IPS-18c (cell line): ENCODE results near the gene MUS81.
A peak's percentile ranks its signal among the peaks of the same experiment; 100 is the strongest.
"Not testable (repeated sequence)": the region's sequence is repeated elsewhere in the genome, so short reads cannot be mapped to it uniquely, and the experiment has no call there.

Experiments used
- H3K4me3 ChIP-seq: 2 replicates; pipeline ENCODE4 v1.7.0; 2013; ENCODE audit warnings: low read depth, mild to moderate bottlenecking, low read length, moderate library complexity; ENCODE audit not compliant: insufficient read depth
- H3K9me3 ChIP-seq: one replicate; pipeline ENCODE4 v1.6.1; 2013; ENCODE audit warnings: mild to moderate bottlenecking, low read length, moderate library complexity; ENCODE audit not compliant: control insufficient read depth, insufficient read depth

Gene MUS81

DNA sequence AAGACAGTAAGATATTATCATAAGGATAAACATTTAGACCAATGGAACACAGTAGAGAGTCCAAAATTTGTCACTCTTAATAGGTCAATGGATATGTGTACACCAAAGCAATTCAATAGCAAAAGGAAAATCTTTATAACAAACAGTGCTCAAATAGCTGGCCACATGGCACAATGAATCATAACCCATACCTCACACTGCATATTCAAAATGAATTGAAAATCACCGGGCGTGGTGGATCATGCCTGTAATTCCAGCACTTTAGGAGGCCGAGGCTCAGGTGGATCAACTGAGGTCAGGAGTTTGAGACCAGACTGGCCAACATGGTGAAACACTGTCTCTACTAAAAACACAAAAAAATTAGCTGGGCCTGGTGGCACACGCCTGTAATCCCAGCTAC lies 18.1 kb upstream of the MUS81 start:
- Histone ChIP-seq H3K9me3 (no peaks in the 10 kb centered on the region), H3K4me3 (no peak overlapping the region)

DNA sequence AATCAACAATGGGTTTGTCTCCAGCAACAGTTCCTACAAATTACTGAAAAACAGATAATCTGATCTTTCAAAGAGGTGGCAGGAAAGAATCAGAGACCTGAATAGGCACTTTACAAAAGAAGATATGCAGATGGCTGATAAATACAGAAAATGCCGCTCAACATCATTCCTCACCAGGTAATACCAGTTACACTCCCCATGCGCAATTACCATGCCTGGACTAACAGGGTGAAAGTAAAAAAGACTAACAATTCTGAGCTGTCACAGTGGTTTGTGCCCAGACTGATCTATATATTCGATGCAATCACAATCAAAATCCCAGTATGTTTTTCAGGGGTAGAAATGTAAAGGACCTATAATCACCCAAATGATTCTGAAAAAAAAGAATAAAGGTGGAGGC lies 16.4 kb upstream of the MUS81 start:
- H3K9me3 ChIP-seq, result no peaks in the 10 kb centered on the region
- H3K4me3 ChIP-seq, result no peak overlapping the region

- Histone ChIP-seq H3K4me3 (no peak overlapping the region), H3K9me3 (no peaks in the 10 kb centered on the region)
Observed at GRCh38 chr11:65844231-65844872, 15.9 kb upstream of the MUS81 start.

DNA sequence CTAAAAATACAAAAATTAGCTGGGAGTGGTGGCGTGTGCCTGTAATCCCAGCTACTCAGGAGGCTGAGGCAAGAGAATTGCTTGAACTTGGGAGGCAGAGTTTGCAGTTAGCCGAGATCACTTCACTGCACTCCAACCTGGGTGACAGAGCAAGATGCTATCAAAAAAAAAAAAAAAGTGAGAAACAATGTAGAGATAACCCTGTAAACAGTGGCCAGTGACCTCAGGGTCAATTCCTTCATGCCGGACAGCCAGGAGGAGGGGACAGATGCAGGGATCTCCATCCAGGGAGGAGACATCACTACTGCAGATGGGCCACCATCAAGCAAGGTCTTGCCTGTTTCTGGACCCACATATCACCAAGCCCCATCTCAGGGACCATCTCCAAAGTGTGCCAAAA lies 12.5 kb upstream of the MUS81 start:
- H3K4me3 ChIP-seq, result no peak overlapping the region

GRCh38 chr11:65848693-65849092 lies 11.5 kb upstream of the MUS81 start:
- H3K4me3 ChIP-seq, H3K9me3 ChIP-seq: not testable (repeated sequence)

More for the DNA sequence above, 12.5 kb upstream of the MUS81 start:
- no peaks in the 10 kb centered on the region for H3K9me3 ChIP-seq

GRCh38 chr11:65849366-65849765 lies 10.9 kb upstream of the MUS81 start:
- Histone ChIP-seq H3K9me3 (no peaks in the 10 kb centered on the region), H3K4me3 (no peak overlapping the region)

DNA sequence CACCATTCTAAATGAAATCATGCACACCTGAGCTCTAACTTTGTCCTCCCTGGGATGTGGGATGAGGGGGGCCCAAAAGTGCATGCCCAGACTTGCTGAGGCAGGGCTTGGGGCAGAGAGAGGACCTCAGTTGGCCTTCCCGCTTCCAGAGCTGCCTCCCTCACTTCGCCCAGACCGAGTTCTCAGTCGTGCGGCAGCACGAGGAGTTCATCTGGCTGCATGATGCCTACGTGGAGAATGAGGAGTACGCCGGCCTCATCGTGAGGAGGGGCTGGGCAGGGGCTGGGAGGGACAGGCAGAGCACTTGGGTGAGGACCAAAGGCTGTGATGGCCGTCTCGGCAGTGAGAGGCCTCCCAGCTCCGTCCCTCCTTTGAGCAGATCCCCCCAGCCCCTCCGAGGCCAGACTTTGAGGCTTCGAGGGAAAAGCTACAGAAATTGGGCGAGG lies 10.4 kb upstream of the MUS81 start:
- no peak overlapping the region for H3K4me3 ChIP-seq
- no peaks in the 10 kb centered on the region for H3K9me3 ChIP-seq

DNA sequence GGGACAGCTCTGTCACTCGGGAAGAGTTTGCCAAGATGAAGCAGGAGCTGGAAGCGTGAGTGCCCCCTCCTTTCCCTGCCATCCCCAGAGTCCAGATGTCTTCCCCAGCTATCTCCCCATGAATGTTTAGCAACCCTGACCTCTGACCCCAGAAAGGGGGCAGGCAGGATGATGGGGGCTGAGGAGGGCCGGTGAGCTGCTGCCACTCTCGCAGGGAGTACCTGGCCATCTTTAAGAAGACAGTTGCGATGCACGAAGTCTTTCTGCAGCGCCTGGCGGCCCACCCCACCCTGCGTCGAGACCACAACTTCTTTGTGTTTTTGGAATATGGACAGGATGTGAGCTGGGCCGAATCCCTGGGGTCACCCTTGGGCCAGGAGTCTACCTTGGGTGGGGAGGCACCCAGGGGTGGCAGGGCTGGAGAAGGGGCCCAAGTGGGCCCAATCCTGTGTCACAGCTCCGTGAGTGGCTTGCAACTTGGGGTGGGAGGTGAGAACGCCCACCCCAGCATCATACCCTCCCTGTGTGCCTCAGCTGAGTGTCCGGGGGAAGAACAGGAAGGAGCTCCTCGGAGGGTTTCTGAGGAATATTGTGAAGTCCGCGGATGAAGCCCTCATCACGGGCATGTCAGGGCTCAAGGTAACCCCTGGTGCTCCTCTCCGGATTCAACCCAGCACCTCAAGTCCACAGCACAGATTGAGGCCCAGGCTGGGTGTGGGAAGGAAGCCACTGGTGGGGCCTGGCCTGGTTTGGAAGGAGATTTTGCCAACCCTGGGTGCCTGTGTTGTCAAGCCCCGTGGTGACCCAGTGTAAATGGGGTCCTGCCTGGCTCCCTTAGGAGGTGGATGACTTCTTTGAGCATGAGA lies 9.8 kb upstream of the MUS81 start:
- no peaks in the 10 kb centered on the region for H3K9me3 ChIP-seq
- H3K4me3 ChIP-seq, result no peak overlapping the region

DNA sequence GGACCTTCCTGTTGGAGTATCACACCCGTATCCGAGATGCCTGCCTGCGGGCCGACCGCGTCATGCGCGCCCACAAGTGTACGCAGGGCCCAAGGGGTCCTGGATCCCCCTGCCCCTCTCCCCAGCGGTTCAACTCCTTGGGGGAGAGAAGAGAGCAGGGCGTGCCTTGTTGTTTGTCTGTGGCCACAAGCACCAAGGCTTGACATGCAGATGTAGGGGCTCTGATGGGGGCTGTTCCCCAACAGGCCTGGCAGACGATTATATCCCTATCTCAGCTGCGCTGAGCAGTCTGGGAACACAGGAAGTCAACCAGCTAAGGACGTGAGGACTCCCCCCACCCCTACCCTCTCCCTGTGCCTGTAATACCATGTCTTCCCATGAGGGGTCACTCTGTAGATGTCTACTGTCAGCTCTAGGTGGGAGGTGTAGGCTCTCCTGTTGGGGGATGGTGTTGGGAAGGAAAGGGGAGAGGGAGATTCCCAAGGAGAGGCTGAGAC lies 9.1 kb upstream of the MUS81 start:
- H3K9me3 ChIP-seq, result no peaks in the 10 kb centered on the region
- no peak overlapping the region for H3K4me3 ChIP-seq

DNA sequence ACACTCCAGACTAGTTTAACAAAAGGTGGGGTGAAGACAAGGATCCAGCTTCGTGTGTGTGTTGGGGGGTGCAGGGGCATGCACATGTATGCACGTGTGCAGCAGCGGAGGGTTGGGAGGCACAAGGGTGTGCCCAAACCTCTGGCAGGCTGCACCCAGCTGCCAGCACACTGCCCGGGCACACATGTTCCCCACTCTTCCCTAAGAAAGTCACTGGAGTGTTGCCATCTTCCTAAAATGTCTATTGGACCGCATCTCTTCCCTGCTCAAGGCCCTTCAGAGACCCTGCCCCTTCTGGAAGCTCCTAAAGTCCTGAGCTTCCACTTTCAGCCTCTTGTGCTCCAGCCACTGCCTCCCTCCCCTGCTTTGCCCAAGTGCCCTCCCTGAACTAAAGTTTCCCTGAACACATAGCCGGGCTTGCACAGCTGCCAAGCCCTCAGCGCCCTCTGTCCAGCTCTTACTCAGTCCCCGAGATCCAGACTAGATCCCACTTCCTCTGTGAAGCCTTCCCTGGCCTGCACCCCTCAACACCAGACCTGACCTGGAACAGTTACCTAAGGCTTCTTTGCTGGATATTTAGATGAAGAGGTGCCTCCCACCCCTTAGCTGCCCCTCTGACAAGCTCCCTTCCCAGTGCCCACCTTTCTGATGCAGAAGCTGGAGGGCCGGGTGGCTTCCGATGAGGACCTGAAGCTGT lies 8.3 kb upstream of the MUS81 start:
- Histone ChIP-seq H3K4me3 (no peak overlapping the region), H3K9me3 (no peaks in the 10 kb centered on the region)

DNA sequence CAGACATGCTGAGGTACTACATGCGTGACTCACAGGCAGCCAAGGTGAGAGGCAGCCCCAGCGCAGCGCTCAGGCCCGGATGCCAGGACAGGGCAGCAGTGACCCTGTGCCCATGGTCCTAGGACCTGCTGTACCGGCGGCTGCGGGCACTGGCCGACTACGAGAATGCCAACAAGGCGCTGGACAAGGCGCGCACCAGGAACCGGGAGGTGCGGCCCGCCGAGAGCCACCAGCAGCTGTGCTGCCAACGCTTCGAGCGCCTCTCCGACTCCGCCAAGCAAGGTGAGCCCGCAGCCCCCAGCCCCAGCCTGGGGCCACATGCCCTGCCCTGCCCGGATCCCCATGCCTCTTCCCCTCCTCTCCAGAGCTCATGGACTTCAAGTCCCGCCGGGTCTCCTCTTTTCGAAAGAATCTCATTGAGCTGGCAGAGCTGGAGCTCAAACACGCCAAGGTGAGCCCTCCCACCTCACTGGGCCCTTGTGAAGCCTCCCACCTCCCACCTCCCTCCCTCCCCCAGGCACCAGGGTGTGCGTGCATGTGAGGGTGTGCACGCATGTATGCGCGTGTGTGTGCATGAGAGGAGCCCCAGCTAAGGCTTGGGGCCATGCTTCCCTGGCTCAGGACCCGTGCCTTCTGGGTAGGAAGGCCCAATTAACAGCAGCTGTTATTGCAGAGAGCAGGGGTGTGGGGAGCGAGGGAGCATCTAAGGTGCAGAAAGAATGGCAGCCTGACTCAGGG lies 7.6 kb upstream of the MUS81 start:
- no peaks in the 10 kb centered on the region for H3K9me3 ChIP-seq
- H3K4me3 ChIP-seq, result no peak overlapping the region; the same call in 1 of the 2 replicates

DNA sequence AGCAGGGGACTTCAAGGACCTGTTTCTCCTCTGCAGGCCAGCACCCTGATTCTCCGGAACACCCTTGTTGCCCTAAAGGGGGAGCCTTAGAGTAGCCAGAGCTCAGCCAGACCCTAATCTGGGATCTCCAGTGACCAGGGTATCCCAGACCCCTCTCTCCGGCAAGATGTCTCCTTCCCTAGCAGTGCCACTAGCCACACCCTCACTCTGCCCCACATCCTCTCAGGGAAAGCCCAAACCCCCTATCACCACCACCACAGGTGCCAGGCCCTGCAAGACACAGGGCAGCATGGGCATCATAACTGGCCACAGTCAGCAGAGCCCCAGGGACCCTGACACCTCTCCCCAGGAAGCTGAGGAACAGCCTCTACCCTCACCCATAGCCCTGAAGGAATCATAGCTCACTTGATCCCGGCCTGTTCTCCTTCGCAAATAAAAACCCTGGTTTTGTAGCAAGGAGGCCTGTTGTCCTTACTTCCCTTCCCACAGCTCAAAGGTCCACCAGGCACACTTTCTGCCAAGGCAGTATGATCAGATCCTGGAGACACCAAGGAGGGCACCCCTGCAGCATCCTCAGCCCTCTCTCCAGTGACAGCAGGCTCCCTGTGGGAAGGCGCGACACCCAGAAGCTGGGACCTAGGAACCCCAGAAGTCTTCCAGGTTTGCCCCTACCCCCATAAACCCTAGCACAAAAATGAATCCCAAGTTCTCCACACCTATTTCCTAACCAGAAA lies 6.8 kb upstream of the MUS81 start:
- Histone ChIP-seq H3K9me3 (no peaks in the 10 kb centered on the region), H3K4me3 (no peak overlapping the region; the same call in 1 of the 2 replicates)

- H3K9me3 ChIP-seq, result no peaks in the 10 kb centered on the region
- H3K4me3 ChIP-seq, result no peak overlapping the region
Observed at GRCh38 chr11:65854161-65854592, 6.1 kb upstream of the MUS81 start.

DNA sequence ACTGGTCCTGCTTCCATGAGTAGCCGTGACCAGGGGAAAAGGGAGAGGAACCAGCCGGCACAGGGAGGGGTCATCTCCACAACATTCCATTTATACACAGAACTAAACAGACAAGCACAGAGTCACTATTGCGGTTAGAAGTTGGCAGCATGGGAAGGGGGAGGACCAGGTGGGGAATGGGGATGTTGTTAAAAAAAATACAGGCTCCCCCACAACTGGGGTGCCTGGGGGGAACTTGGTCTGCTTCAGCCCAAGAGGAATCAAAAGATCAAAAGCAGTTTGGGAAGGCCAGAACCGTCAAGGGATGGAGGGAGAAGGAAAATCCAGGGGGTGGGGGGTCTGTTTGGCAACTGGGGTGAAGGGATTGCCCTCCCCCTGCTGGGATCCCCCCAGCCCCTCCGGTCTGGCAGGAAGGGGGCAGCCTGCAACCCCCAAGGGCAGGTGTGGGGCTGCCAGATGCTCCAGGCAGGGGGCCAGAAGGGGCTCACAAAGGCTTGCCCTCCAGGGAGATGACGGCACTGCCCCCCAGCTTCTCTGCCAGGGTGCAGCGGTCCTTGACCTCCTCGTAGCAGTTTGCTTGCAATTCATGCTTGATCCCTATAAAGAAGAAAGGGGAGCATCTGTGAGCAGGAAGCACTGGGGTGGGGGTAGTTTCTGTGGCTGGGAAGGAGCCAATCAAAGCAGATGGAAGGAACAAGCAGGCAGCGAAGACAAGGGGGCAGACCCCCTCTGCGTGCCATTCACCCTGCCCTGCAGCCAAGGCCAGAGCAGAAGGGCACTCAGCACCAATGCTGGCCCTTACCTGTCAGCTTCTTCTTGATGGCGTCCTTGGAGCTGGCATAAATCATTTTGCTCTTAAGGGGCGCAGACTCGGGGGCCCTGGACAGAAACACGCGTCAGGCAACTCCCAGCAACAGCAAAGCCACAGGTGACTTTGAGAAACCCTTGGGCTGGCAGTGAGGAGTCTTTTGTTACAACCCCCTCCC lies 5.1 kb upstream of the MUS81 start:
- Histone ChIP-seq H3K9me3 (no peaks in the 10 kb centered on the region), H3K4me3 (no peak overlapping the region)

- Histone ChIP-seq H3K9me3 (no peaks in the 10 kb centered on the region), H3K4me3 (peak overlapping the region; percentile 96)
Observed at GRCh38 chr11:65855927-65856363, 4.3 kb upstream of the MUS81 start.
